Lung (tissue), 12 donors: ENCODE results near the gene CDKN1A. TPM values are rescaled to one million over a fixed set of nuclear protein-coding genes. Genes with fewer than 3 reads are reported as not detected.
"Not testable (repeated sequence)": the region's sequence is repeated elsewhere in the genome, so short reads cannot be mapped to it uniquely, and the experiment has no call there.

Experiments
- ATAC-seq: fragments of 200-7000 bp; cut with Tn5 transposase; one replicate; pipeline ENCODE4 v1.9.1; 2020; ENCODE audit warnings: moderate number of reproducible peaks; ENCODE audit not compliant: insufficient read depth, low FRiP score
- DNase-seq, 3 donors: peaks; one replicate each; pipeline ENCODE4 v3.0.0-alpha.2; 2013 to 2017
- H3K27ac ChIP-seq, 2 donors: one replicate each; pipeline ENCODE4 v1.5.1; 2013; ENCODE audit warnings: mild to moderate bottlenecking in 2 of 2, moderate library complexity in 2 of 2, control low read depth in 1 of 2, inconsistent platforms in 1 of 2, low read depth in 1 of 2, low read length in 1 of 2
- H3K27me3 ChIP-seq, 3 donors: one replicate each; pipeline ENCODE4 v1.5.1; 2013; ENCODE audit warnings: low read length in 2 of 3; ENCODE audit not compliant: control insufficient read depth in 3 of 3, insufficient read depth in 3 of 3
- H3K36me3 ChIP-seq, 4 donors: one replicate each; pipeline ENCODE4 v1.5.1; 2013; ENCODE audit warnings: low read length in 4 of 4, mild to moderate bottlenecking in 1 of 4, moderate library complexity in 1 of 4; ENCODE audit not compliant: control insufficient read depth in 4 of 4, insufficient read depth in 4 of 4
- H3K4me1 ChIP-seq, 5 donors: one replicate each; pipeline ENCODE4 v1.5.1; 2013; ENCODE audit warnings: low read length in 5 of 5, mild to moderate bottlenecking in 2 of 5, moderate library complexity in 1 of 5; ENCODE audit not compliant: control insufficient read depth in 5 of 5, insufficient read depth in 5 of 5
- H3K4me3 ChIP-seq: one replicate; pipeline ENCODE4 v1.5.1; 2013; ENCODE audit warnings: mild to moderate bottlenecking, control low read depth, moderate library complexity
- H3K9ac ChIP-seq, 2 donors: one replicate each; pipeline ENCODE4 v1.5.1; 2013; ENCODE audit warnings: low read length in 2 of 2, control low read depth in 1 of 2; ENCODE audit not compliant: insufficient read depth in 1 of 2
- H3K9me3 ChIP-seq, 4 donors: one replicate each; pipeline ENCODE4 v1.5.1; 2013; ENCODE audit warnings: low read length in 3 of 4, mild to moderate bottlenecking in 1 of 4, moderate library complexity in 1 of 4; ENCODE audit not compliant: control insufficient read depth in 4 of 4, insufficient read depth in 3 of 4
- WGBS, 2 donors: extraction: QIAGEN DNeasy Blood & Tissue Kit; methylation state at CpG; one replicate each; pipeline ENCODE4 v1.1.7; 2013; 5-methylcytosine and 5-hydroxymethylcytosine counted together
- polyA plus RNA-seq, 2 donors: library from polyadenylated mRNA; stranded (reverse); fragments of 200-250 nt; gene quantifications; one replicate each; pipeline ENCODE4 v1.2.1, GENCODE V29; 2013
- total RNA-seq, 2 donors: library from RNA; depleted of rRNA in 1 of 2; stranded (reverse); fragments of >200 nt in 1 of 2; gene quantifications; one replicate each; pipeline ENCODE4 v1.2.1, GENCODE V29; 2014 to 2021
- TF ChIP-seq, protein P1 (sequence below): IDR thresholded peaks from 2 replicates; pipeline ENCODE4 v1.5.1; 2012; ENCODE audit warnings: mild to moderate bottlenecking; ENCODE audit errors: control extremely low read depth, extremely low read depth
- donor health status: control.
- donor health status: control.
- donor health status: Bipolar disorder and iron deficiency.
- donor health status: healthy.
- donor health status: DM: yes; HTN: yes; CAD: no.

Gene CDKN1A
- total and polyA plus RNA-seq, 4 donors, result 35.3 to 183 (median 66.2) TPM

GRCh38 chr6:36651659-36652379 lies 26.7 kb upstream of the CDKN1A start:
- Histone ChIP-seq H3K4me1 (peaks cover 0 to 2% (median 0%) of the 10 kb centered on the region in 5 donors), H3K9ac (no peak overlapping the region), H3K4me3 (no peak overlapping the region), H3K36me3 (no peaks in the 10 kb centered on the region), H3K27ac (no peak overlapping the region), H3K9me3 (no peaks in the 10 kb centered on the region), H3K27me3 (no peaks in the 10 kb centered on the region)
- ATAC-seq, result no peak
- DNase-seq, result no peak
- TF ChIP-seq, protein P1, sequence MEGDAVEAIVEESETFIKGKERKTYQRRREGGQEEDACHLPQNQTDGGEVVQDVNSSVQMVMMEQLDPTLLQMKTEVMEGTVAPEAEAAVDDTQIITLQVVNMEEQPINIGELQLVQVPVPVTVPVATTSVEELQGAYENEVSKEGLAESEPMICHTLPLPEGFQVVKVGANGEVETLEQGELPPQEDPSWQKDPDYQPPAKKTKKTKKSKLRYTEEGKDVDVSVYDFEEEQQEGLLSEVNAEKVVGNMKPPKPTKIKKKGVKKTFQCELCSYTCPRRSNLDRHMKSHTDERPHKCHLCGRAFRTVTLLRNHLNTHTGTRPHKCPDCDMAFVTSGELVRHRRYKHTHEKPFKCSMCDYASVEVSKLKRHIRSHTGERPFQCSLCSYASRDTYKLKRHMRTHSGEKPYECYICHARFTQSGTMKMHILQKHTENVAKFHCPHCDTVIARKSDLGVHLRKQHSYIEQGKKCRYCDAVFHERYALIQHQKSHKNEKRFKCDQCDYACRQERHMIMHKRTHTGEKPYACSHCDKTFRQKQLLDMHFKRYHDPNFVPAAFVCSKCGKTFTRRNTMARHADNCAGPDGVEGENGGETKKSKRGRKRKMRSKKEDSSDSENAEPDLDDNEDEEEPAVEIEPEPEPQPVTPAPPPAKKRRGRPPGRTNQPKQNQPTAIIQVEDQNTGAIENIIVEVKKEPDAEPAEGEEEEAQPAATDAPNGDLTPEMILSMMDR, result no peak
- 91 to 93% methylated on average over 11 of the region's 11 CpGs for WGBS, 2 donors

DNA sequence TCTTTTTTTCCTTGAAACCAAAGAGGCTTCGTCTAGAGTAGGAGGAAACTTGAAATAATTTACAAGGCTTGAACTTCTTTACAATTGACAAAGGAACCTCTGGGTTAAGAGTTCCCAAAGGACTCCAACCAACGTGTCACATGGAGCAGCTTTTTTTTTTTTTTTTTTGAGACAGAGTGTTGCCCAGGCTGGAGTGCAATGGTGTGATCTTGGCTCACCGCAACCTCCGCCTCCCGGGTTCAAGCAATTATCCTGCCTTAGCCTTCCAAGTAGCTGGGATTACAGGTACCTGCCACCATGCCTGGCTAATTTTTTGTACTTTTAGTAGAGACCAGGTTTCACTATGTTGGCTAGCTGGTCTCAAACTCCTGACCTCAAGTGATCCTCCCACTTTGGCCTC lies 24.0 kb upstream of the CDKN1A start:
- not testable (repeated sequence) for DNase-seq, H3K9ac ChIP-seq, H3K36me3 ChIP-seq, H3K27ac ChIP-seq, ATAC-seq, H3K9me3 ChIP-seq, H3K27me3 ChIP-seq, H3K4me3 ChIP-seq, H3K4me1 ChIP-seq
- WGBS, 2 donors, result 82 to 93% methylated on average over 5 of the region's 5 CpGs

DNA sequence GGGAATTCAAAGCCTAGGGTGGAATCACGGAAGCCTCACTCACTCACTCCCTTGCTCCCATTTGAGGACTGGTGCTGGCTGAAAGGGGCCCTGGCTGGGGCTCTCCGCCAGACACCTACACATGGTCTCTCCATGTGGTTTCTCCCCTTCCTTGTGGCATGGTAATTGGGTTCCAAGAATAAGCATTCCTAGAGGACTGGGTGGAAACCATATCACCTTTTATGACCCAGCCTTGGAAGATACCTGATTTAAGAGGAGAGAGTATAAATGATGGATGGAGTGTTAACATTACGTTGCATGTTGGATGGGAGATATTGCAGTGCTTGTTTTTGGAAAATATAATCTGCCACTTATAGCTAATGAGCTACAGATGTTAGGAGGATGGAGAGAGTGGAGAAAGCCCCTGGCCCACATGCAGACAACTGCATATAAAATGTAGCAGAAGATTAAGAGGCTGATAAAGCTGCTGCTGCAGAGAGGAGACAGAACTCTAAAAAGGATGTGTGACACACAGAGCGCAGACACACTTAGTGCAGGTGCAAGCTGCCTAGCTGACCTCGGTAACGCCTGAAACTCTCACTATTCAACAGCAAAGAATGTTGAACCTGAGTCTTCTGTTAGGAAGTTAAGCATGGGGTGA lies 23.3 kb upstream of the CDKN1A start:
- no peaks in the 10 kb centered on the region for H3K36me3 ChIP-seq
- no peaks in the 10 kb centered on the region for H3K4me1 ChIP-seq
- TF ChIP-seq, protein P1, result no peak
- H3K9ac ChIP-seq, result no peak overlapping the region
- DNase-seq (no peak), ATAC-seq (no peak)
- H3K27ac ChIP-seq, result no peak overlapping the region
- WGBS, 2 donors, result 76 to 84% methylated on average over 6 of the region's 6 CpGs
- no peaks in the 10 kb centered on the region for H3K27me3 ChIP-seq
- no peaks in the 10 kb centered on the region for H3K9me3 ChIP-seq
- no peak overlapping the region for H3K4me3 ChIP-seq

DNA sequence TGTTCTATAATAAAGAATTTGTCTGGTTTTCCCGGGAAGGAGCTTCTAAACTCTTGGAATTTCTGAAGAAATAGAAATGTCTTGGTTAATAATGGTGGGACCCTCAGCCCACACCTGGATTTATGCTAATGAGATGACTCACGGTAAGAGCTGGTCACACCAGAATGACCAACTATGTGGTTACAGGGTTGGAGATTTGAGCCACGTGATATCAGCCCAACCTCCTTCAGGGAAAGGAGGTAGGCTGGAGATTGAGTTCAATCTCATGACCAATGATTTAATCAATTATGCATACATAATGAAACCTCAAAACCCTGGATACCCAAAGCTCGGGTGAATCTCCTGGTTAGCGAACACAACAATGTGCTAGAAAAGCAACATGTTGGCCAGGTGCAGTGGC lies 22.1 kb upstream of the CDKN1A start:
- Histone ChIP-seq H3K4me1 (peaks cover 0 to 7% (median 5%) of the 10 kb centered on the region in 5 donors), H3K27ac (no peak overlapping the region), H3K9me3 (no peaks in the 10 kb centered on the region), H3K4me3 (no peak overlapping the region), H3K9ac (no peak overlapping the region), H3K27me3 (peaks cover 0 to 6% (median 5%) of the 10 kb centered on the region in 3 donors), H3K36me3 (no peaks in the 10 kb centered on the region)
- DNase-seq (no peak), ATAC-seq (no peak)
- WGBS, 2 donors, result 84 to 89% methylated on average over 5 of the region's 5 CpGs
- TF ChIP-seq, protein P1, result no peak
